Keratinocyte (primary cell): ENCODE results near the gene GRB10. TPM values are rescaled to one million over a fixed set of nuclear protein-coding genes. Genes with fewer than 3 reads are reported as not detected.

Experiments
- DNase-seq: peaks from one replicate; pipeline ENCODE4 v3.0.0-alpha.2; 2011; ENCODE audit warnings: low read depth, missing footprints, low spot score
- FAIRE-seq: peaks from 2 replicates; lab custom pipeline; 2011; peaks lifted over from hg19 to GRCh38; lab: Jason Lieb, UNC
- H2AFZ ChIP-seq: 2 replicates; pipeline ENCODE4 v1.6.0; 2012; ENCODE audit warnings: low read length, control low read depth, inconsistent platforms; ENCODE audit not compliant: control insufficient read depth
- H3K27ac ChIP-seq: 2 replicates; pipeline ENCODE4 v1.5.1; 2011; ENCODE audit warnings: low read length; ENCODE audit not compliant: control insufficient read depth, insufficient read depth
- H3K27me3 ChIP-seq: 3 replicates; pipeline ENCODE4 v1.6.0; 2011; ENCODE audit warnings: low read length; ENCODE audit not compliant: control insufficient read depth, insufficient read depth; ENCODE audit errors: extremely low read depth
- H3K36me3 ChIP-seq, 2 experiments: 2 replicates in 1 of 2; 3 replicates in 1 of 2; pipeline ENCODE4 v1.5.1; 2011; ENCODE audit warnings: low read length in 2 of 2, mild to moderate bottlenecking in 1 of 2; ENCODE audit not compliant: control insufficient read depth in 2 of 2, insufficient read depth in 2 of 2; ENCODE audit errors: extremely low read depth in 1 of 2
- H3K4me1 ChIP-seq: 3 replicates; pipeline ENCODE4 v1.5.1; 2011; ENCODE audit warnings: low read length; ENCODE audit not compliant: control insufficient read depth, insufficient read depth; ENCODE audit errors: extremely low read depth
- H3K4me2 ChIP-seq: 3 replicates; pipeline ENCODE4 v1.6.0; 2011; ENCODE audit warnings: low read depth, low read length; ENCODE audit not compliant: control insufficient read depth, insufficient read depth; ENCODE audit errors: extremely low read depth
- H3K4me3 ChIP-seq, 3 experiments: fragments of 200-600 bp in 1 of 3; sonication (generic) in 1 of 3; 2 replicates in 2 of 3; 3 replicates in 1 of 3; pipeline ENCODE4 v1.5.1; 2011 to 2016; ENCODE audit warnings: low read length in 3 of 3, mild to moderate bottlenecking in 3 of 3, control low read depth in 2 of 3, inconsistent platforms in 1 of 3, low read depth in 1 of 3, mixed read lengths in 1 of 3, mixed run types in 1 of 3, moderate library complexity in 1 of 3; ENCODE audit not compliant: control insufficient read depth in 2 of 3, insufficient read depth in 2 of 3; ENCODE audit errors: extremely low read depth in 1 of 3
- H3K79me2 ChIP-seq: 2 replicates; pipeline ENCODE4 v1.6.0; 2012; ENCODE audit warnings: low read length; ENCODE audit not compliant: control insufficient read depth, insufficient read depth
- H3K9ac ChIP-seq: 3 replicates; pipeline ENCODE4 v1.6.0; 2011; ENCODE audit warnings: low read length; ENCODE audit not compliant: control insufficient read depth, insufficient read depth; ENCODE audit errors: extremely low read depth
- H3K9me1 ChIP-seq: 3 replicates; pipeline ENCODE4 v1.6.0; 2011; ENCODE audit warnings: low read length; ENCODE audit not compliant: control insufficient read depth, insufficient read depth; ENCODE audit errors: extremely low read depth
- H3K9me3 ChIP-seq: 2 replicates; pipeline ENCODE4 v1.5.1; 2012; ENCODE audit warnings: low read depth, low read length; ENCODE audit not compliant: control insufficient read depth
- H4K20me1 ChIP-seq: 3 replicates; pipeline ENCODE4 v1.6.0; 2011; ENCODE audit warnings: low read length; ENCODE audit not compliant: control insufficient read depth, insufficient read depth; ENCODE audit errors: extremely low read depth
- EZH2 ChIP-seq: IDR thresholded peaks from one replicate; pipeline ENCODE4 v1.6.1; 2012; ENCODE audit warnings: inconsistent platforms, mild to moderate bottlenecking, low read length, moderate library complexity
- dilution Hi-C: fragments of 300-500 bp; cut with MboI; formaldehyde crosslinking; loops from one replicate; pipeline ENCODE4 v1.7.0; 2020; ENCODE audit warnings: low sequenced_read_pairs; ENCODE audit not compliant: extremely low pct_ligation_motif_present
- polyA plus RNA-seq, 5 experiments: library from polyadenylated mRNA; depleted of rRNA in 3 of 5; stranded (reverse) in 3 of 5; stranded (forward) in 1 of 5; unstranded in 1 of 5; fragments of >200 nt; gene quantifications; 1 replicate in 1 of 5; 2 replicates in 3 of 5; 3 replicates in 1 of 5; pipeline versions ENCODE4 v1.2.1 to v1.2.3, GENCODE V29; 2011 to 2012; ENCODE audit warnings: missing spikeins in 2 of 5, low read depth in 1 of 5, low replicate concordance in 1 of 5
- TF ChIP-seq, protein P1 (sequence below), 3 experiments: IDR thresholded peaks in 1 of 3; conservative IDR thresholded peaks in 1 of 3; optimal IDR thresholded peaks in 1 of 3; 2 replicates in 2 of 3; 3 replicates in 1 of 3; pipeline versions ENCODE3 to v1.5.1; 2011; ENCODE audit warnings: low read length in 3 of 3, mild to moderate bottlenecking in 3 of 3, moderate library complexity in 2 of 3, control low read depth in 1 of 3, inconsistent platforms in 1 of 3; ENCODE audit not compliant: insufficient read depth in 2 of 3; ENCODE audit errors: extremely low read depth in 1 of 3

The GRB10 gene
- polyA plus RNA-seq, 1 donor (not counting 4 experiments of a cell fraction or from before 2014, with no cell fraction given): 4.4 TPM

DNA sequence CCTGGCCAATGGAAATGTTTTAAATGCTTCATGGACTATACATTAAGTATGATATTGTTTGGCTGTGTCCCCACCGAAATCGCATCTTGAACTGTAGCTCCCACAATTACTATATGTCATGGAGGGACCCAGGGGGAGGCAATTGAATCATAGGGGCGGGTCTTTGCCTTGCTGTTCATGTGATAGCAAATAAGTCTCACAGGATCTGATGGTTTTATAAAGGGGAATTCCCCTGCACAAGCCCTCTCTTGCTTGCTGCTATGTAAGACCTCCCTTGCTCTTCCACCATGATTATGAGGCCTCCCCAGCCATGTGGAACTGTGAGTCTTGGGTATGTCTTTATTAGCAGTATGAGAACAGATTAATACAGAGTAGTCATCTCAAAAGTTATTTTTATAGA is 32.4 kb upstream of the GRB10 start:
- Histone ChIP-seq H3K36me3 (no peaks in the 10 kb centered on the region), H2AFZ (no peak overlapping the region), H3K79me2 (no peaks in the 10 kb centered on the region), H4K20me1 (no peaks in the 10 kb centered on the region), H3K4me1 (peaks cover 6% of the 10 kb centered on the region), H3K4me2 (no peak overlapping the region), H3K27me3 (peaks cover 11% of the 10 kb centered on the region), H3K9me3 (no peaks in the 10 kb centered on the region), H3K4me3 (no peak overlapping the region), H3K27ac (no peak overlapping the region), H3K9ac (no peak overlapping the region), H3K9me1 (peaks cover 2% of the 10 kb centered on the region)
- DNase-seq (no peak), FAIRE-seq (no peak)
- no peak for TF ChIP-seq EZH2
- TF ChIP-seq, protein P1, sequence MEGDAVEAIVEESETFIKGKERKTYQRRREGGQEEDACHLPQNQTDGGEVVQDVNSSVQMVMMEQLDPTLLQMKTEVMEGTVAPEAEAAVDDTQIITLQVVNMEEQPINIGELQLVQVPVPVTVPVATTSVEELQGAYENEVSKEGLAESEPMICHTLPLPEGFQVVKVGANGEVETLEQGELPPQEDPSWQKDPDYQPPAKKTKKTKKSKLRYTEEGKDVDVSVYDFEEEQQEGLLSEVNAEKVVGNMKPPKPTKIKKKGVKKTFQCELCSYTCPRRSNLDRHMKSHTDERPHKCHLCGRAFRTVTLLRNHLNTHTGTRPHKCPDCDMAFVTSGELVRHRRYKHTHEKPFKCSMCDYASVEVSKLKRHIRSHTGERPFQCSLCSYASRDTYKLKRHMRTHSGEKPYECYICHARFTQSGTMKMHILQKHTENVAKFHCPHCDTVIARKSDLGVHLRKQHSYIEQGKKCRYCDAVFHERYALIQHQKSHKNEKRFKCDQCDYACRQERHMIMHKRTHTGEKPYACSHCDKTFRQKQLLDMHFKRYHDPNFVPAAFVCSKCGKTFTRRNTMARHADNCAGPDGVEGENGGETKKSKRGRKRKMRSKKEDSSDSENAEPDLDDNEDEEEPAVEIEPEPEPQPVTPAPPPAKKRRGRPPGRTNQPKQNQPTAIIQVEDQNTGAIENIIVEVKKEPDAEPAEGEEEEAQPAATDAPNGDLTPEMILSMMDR (optimal IDR thresholded peaks at IDR 0.05 in 1 of 3, IDR thresholded peaks at IDR 0.05 in 1 of 3, conservative IDR thresholded peaks at IDR 0.05 in 1 of 3; ENCODE audit: extremely low read depth in 1 of 3, insufficient read depth in 2 of 3, low read length in 3 of 3): no peak
- dilution Hi-C loops: no loop called here

- DNase-seq (no peak), FAIRE-seq (no peak)
- Histone ChIP-seq H3K9me1 (peaks cover 2% of the 10 kb centered on the region), H3K27ac (no peak overlapping the region), H3K4me3 (no peak overlapping the region), H2AFZ (no peak overlapping the region), H3K9me3 (no peaks in the 10 kb centered on the region), H4K20me1 (no peaks in the 10 kb centered on the region), H3K79me2 (no peaks in the 10 kb centered on the region), H3K27me3 (peaks cover 15% of the 10 kb centered on the region), H3K4me1 (peaks cover 6% of the 10 kb centered on the region), H3K9ac (no peak overlapping the region), H3K36me3 (no peaks in the 10 kb centered on the region), H3K4me2 (no peak overlapping the region)
- no peak for TF ChIP-seq EZH2
- TF ChIP-seq, protein P1 (optimal IDR thresholded peaks at IDR 0.05 in 1 of 3, IDR thresholded peaks at IDR 0.05 in 1 of 3, conservative IDR thresholded peaks at IDR 0.05 in 1 of 3; ENCODE audit: extremely low read depth in 1 of 3, insufficient read depth in 2 of 3, low read length in 3 of 3): no peak
- dilution Hi-C loops: no loop called here
Observed at GRCh38 chr7:50814166-50814565, 31.5 kb upstream of the GRB10 start.
